Gastrocnemius medialis (tissue), 4 donors: ENCODE data around the gene GALNT16. TPM values are rescaled to one million over a fixed set of nuclear protein-coding genes. Genes with fewer than 3 reads are reported as not detected.

ENCODE experiments used
- ATAC-seq, 2 donors: fragments of 150-250 bp; one replicate each; pipeline ENCODE4 v1.9.1; 2016
- DNase-seq, 2 donors: peaks; one replicate each; pipeline ENCODE4 v3.0.0-alpha.2; 2019
- H3K27ac ChIP-seq, 4 donors: fragments of 200-600 bp; sonication (generic); 1 replicate in 1 of 4; 2 replicates in 3 of 4; pipeline ENCODE4 v1.5.1; 2016 to 2018; ENCODE audit warnings: mild to moderate bottlenecking in 2 of 4, moderate library complexity in 1 of 4
- H3K27me3 ChIP-seq, 3 donors: fragments of 200-600 bp; sonication (generic) in 2 of 3; 1 replicate in 1 of 3; 2 replicates in 2 of 3; pipeline versions ENCODE4 v1.5.1 to v1.6.0; 2016 to 2019; ENCODE audit warnings: mild to moderate bottlenecking in 1 of 3, moderate library complexity in 1 of 3
- H3K36me3 ChIP-seq, 2 donors: fragments of 200-600 bp; sonication (generic) in 1 of 2; one replicate each; pipeline ENCODE4 v1.5.1; 2017 to 2018
- H3K4me1 ChIP-seq, 2 donors: fragments of 200-600 bp; sonication (generic) in 1 of 2; one replicate each; pipeline ENCODE4 v1.5.1; 2016 to 2017; ENCODE audit warnings: mild to moderate bottlenecking in 2 of 2
- H3K4me3 ChIP-seq, 4 donors: fragments of 200-600 bp; sonication (generic) in 3 of 4; 1 replicate in 1 of 4; 2 replicates in 3 of 4; pipeline ENCODE4 v1.5.1; 2016 to 2019; ENCODE audit warnings: mild to moderate bottlenecking in 2 of 4
- H3K9me3 ChIP-seq, 3 donors: fragments of 200-600 bp; sonication (generic) in 2 of 3; 1 replicate in 1 of 3; 2 replicates in 2 of 3; pipeline ENCODE4 v1.5.1; 2016 to 2019
- CTCF ChIP-seq, 5 experiments: fragments of 450-650 bp in 3 of 5; fragments of 200-600 bp in 2 of 5; sonication (generic) in 2 of 5; IDR thresholded peaks in 4 of 5; conservative IDR thresholded peaks in 1 of 5; 1 replicate in 4 of 5; 2 replicates in 1 of 5; pipeline ENCODE4 v1.5.1; 2016 to 2019; ENCODE audit warnings: antibody characterized with exemption in 5 of 5, mild to moderate bottlenecking in 3 of 5, moderate library complexity in 3 of 5
- POLR2A ChIP-seq, 2 donors: fragments of 450-650 bp; IDR thresholded peaks; one replicate each; pipeline ENCODE4 v1.6.1; 2017; ENCODE audit warnings: antibody characterized with exemption in 2 of 2, mild to moderate bottlenecking in 2 of 2, moderate library complexity in 2 of 2
- in situ Hi-C, 4 donors: fragments of 200-750 bp; cut with MboI; loops; one replicate each; pipeline versions ENCODE4 v1.15.0 to v1.8.0; 2017; ENCODE audit warnings: low sequenced_read_pairs in 4 of 4
- intact Hi-C: fragments of 100-400 bp; cut with DNase I; formaldehyde crosslinking; loops from one replicate; pipeline ENCODE4 v1.15.1; 2023; ENCODE audit warnings: low total_unique reads
- total RNA-seq, 4 donors: library from RNA; depleted of rRNA; stranded (reverse); fragments of >200 nt; gene quantifications; one replicate each; pipeline versions ENCODE4 v1.1.0 to v1.2.3, GENCODE V29; 2016

The GALNT16 gene
- total RNA-seq, 4 donors from 2014 or later: 0.15 to 2.7 (median 1.7) TPM

- no peak for TF ChIP-seq CTCF (IDR thresholded peaks at IDR 0.05 in 4 of 5, conservative IDR thresholded peaks at IDR 0.05 in 1 of 5)
- no peak for TF ChIP-seq POLR2A (IDR thresholded peaks at IDR 0.05)
- Histone ChIP-seq H3K27me3 (no peaks in the 10 kb centered on the region), H3K4me1 (no peaks in the 10 kb centered on the region), H3K36me3 (no peaks in the 10 kb centered on the region), H3K9me3 (no peaks in the 10 kb centered on the region), H3K4me3 (no peak overlapping the region), H3K27ac (no peak overlapping the region)
- DNase-seq (no peak), ATAC-seq (no peak)
- intact Hi-C loops (no loop called here), in situ Hi-C loops (no loop called here)
Measured at GRCh38 chr14:69325086-69325485, 65.1 kb downstream of the GALNT16 start.

GRCh38 chr14:69325646-69326265, 65.8 kb downstream of the GALNT16 start:
- intact Hi-C loops: no loop called here
- DNase-seq (no peak), ATAC-seq (no peak)
- no peak overlapping the region for H3K4me3 ChIP-seq
- TF ChIP-seq CTCF (IDR thresholded peaks at IDR 0.05 in 4 of 5, conservative IDR thresholded peaks at IDR 0.05 in 1 of 5): no peak
- TF ChIP-seq POLR2A (IDR thresholded peaks at IDR 0.05): no peak
- in situ Hi-C loops: no loop called here
- no peak overlapping the region for H3K27ac ChIP-seq
- no peaks in the 10 kb centered on the region for H3K36me3 ChIP-seq
- no peaks in the 10 kb centered on the region for H3K4me1 ChIP-seq
- no peaks in the 10 kb centered on the region for H3K27me3 ChIP-seq
- H3K9me3 ChIP-seq: no peaks in the 10 kb centered on the region

- ATAC-seq (no peak), DNase-seq (no peak)
- TF ChIP-seq POLR2A (IDR thresholded peaks at IDR 0.05) (no peak), CTCF (IDR thresholded peaks at IDR 0.05 in 4 of 5, conservative IDR thresholded peaks at IDR 0.05 in 1 of 5) (no peak)
- no peak overlapping the region for H3K27ac ChIP-seq
- intact Hi-C loops (no loop called here), in situ Hi-C loops (no loop called here)
- no peaks in the 10 kb centered on the region for H3K4me1 ChIP-seq
- no peak overlapping the region for H3K4me3 ChIP-seq
- H3K27me3 ChIP-seq: no peaks in the 10 kb centered on the region
- H3K36me3 ChIP-seq: no peaks in the 10 kb centered on the region
- H3K9me3 ChIP-seq: no peaks in the 10 kb centered on the region
Measured at GRCh38 chr14:69326611-69327010, 66.7 kb downstream of the GALNT16 start.

- ATAC-seq (no peak), DNase-seq (no peak)
- no peak for TF ChIP-seq POLR2A (IDR thresholded peaks at IDR 0.05)
- TF ChIP-seq CTCF (IDR thresholded peaks at IDR 0.05 in 4 of 5, conservative IDR thresholded peaks at IDR 0.05 in 1 of 5): no peak
- no peak overlapping the region for H3K4me3 ChIP-seq
- intact Hi-C loops (no loop called here), in situ Hi-C loops (no loop called here)
- no peaks in the 10 kb centered on the region for H3K27me3 ChIP-seq
- no peaks in the 10 kb centered on the region for H3K36me3 ChIP-seq
- H3K4me1 ChIP-seq: no peaks in the 10 kb centered on the region
- H3K9me3 ChIP-seq: no peaks in the 10 kb centered on the region
- no peak overlapping the region for H3K27ac ChIP-seq
Measured at GRCh38 chr14:69327507-69327906, 67.5 kb downstream of the GALNT16 start.

GRCh38 chr14:69328317-69328716, 68.4 kb downstream of the GALNT16 start:
- Histone ChIP-seq H3K4me1 (no peaks in the 10 kb centered on the region), H3K4me3 (no peak overlapping the region), H3K27me3 (no peaks in the 10 kb centered on the region), H3K9me3 (no peaks in the 10 kb centered on the region), H3K36me3 (no peaks in the 10 kb centered on the region), H3K27ac (no peak overlapping the region)
- DNase-seq (no peak), ATAC-seq (no peak)
- intact Hi-C loops: no loop called here
- in situ Hi-C loops: no loop called here
- no peak for TF ChIP-seq POLR2A (IDR thresholded peaks at IDR 0.05)
- no peak for TF ChIP-seq CTCF (IDR thresholded peaks at IDR 0.05 in 4 of 5, conservative IDR thresholded peaks at IDR 0.05 in 1 of 5)
